ENCODE measurements around the gene SERPINF2.
"Not testable (repeated sequence)": the region's sequence is repeated elsewhere in the genome, so short reads cannot be mapped to it uniquely, and the experiment has no call there.

SERPINF2 gene

DNA sequence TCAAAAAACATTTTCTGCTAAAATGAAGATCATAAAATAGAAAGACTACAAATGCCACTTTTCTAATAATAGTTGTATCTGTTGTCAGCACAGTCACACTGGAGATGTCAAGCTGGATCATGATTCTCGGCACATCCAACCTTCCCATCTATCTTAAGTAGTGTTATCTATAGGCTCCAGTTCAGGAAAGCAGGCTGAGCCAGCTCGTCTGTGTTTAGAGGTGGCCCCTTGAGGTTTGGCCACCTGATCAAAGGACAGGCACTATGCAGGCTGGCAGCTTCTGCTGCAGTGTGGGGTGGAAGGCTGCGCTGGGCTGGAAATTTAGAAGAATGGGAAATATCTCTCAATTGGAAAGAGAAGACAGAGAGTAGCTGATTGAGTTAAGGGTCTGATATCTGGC, 54.7 kb downstream of the SERPINF2 start:
- no peak for DNase-seq

DNA sequence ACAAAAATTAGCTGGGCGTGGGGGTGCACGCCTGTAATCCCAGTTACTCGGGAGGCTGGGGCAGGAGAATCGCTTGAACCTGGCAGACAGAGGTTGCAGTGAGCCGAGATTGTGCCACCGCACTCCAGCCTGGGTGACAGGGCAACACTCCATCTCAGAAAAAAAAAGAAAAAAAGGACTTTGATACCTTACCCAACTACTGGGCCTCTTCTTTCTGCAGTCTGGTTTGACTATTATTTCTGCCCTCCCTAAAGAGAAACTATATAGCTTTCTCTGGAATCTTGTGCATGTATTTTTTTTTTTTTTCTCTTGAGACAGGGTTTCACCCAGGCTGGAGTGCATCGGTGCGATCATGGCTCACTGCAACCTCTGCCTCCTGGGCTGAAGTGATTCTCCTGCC, 55.2 kb downstream of the SERPINF2 start:
- not testable (repeated sequence) for DNase-seq

DNA sequence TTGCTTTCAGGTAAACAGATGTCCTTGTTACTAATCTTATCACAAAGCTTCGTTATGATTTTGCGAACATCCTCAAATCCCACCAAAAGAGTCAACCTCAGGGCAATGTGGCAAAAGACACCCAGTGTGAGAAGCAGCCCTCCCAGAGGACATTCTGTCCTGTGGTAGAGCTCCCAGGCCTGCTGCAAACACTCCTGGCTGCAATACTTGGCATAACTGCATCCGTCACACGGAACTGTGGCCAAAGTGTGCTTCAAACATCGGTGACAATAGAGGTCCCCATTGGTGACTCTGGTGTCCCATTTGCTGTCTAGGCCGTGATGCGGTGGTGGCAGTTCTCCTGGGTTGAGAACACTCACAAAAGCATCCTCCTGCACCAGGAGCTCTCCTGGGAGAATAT, 57.6 kb downstream of the SERPINF2 start:
- DNase-seq: no peak

DNA sequence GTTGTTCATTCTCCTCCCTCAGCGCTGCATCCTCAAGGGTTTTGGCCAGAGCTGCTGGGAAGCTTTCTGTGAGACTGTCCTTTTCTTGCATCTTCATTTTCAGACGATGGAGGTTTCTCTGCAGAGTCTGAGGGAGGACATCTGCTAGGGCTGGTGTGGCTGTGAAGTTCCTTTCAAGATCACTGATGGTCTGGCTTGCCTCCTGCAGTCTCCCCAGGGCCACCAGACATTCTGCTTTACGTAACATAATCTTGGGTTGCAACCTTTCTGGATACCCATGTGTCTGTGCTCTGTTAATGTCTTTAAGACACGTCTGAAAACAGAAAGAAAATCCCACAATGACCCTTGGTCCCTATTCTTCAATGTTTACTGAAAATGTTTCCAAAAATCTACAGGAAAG, 58.0 kb downstream of the SERPINF2 start:
- DNase-seq: no peak

DNA sequence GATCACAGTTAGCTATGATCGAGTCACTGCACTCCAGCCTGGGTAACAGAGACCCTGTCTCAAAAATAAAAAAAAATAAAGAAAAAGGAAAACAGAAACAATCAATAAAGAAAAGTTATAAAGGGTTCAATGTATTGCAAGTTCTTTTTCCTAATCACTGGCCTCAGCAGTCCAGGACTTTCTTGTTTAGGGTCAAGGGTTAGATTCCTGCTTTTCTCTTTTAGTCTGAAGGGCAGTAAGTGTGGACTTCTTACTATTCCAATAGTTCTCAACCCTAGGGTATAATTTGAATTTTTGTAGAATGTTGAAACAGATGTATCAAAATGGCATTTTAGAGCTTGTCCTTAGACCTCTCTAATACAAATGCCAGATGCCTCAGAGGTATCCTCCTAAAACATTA, 59.8 kb downstream of the SERPINF2 start:
- no peak for DNase-seq

DNA sequence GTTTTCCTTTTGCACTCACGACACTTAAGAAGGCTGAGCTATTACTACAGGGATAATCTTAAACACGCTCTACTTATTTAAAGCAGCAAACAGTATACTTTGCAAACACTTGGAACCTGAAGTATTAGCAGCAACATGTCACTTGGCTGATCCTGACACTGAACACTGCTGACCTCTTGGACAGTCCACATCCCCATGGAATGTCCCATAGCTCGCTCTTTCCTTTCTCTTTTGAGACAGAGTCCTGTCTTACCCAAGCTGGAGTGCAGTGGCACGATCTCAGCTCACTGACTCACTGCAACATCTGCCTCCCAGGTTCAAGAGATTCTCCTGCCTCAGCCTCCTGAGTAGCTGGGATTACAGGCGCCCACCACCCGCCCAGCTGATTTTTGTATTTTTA, 60.6 kb downstream of the SERPINF2 start:
- DNase-seq: no peak
